Purkinje cell (primary cell): ENCODE results near the gene PLA2G4B. TPM values are rescaled to one million over a fixed set of nuclear protein-coding genes. Genes with fewer than 3 reads are reported as not detected.

Experiments
- polyA plus RNA-seq: library from polyadenylated mRNA; unstranded; fragments of >200 nt; fragmentation: Nextera tagmentation; gene quantifications from 2 replicates; pipeline ENCODE4 v1.2.1, GENCODE V29; 2014

Gene PLA2G4B
- 2.1 TPM in 1 of 2 replicates, not detected in the other for polyA plus RNA-seq

DNA sequence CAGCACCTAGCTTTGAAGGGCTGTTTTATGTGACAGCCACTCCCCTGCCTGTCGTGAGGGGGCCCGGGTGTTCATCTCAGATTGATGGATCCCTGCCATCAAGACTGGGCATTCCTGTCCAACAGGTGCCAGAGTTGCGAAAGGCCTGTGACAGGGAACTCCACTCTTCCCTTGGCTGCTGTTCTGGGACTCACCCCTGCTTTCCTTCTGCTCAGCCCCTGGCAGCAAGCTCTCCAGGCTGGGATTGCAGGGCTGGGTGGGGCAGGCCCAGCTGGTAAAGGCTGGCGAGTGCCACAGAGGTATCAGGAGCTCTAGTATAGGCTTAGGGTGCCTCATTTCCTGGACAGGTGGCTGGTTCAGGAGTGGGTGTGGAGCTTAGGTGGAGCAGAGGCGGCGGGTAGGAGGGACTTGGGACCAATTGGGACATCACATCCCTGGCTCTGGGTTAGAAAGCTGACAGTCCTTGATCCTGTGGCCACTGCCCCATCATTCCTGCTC is at the start of gene PLA2G4B:
PLA2G4B (plus strand) TSS at position 448 of the 498 bp plus-strand sequence. CDS start 67 bp downstream, outside the sequence.

GRCh38 chr15:41827880-41828806 is 10.5 kb upstream of the PLA2G4B start, which contains the start of gene JMJD7:
Gene JMJD7 (plus strand): TSS chr15:41828092. CDS start chr15:41828125, 33 bp downstream.

GRCh38 chr15:41893422-41894250 is 55.0 kb downstream of the PLA2G4B start, which contains the start of gene SPTBN5:
Gene SPTBN5 (minus strand): TSS chr15:41894053. CDS start chr15:41893497, 556 bp downstream.

Other genes starting within 250 kb of the PLA2G4B start
- 6.9 and 8.6 TPM in 2 replicates for gene MGA, start 178.4 kb upstream of the PLA2G4B start, polyA plus RNA-seq
- 0.05 and 0.29 TPM in 2 replicates for gene MAPKBP1, start 64.4 kb upstream of the PLA2G4B start, polyA plus RNA-seq
- gene JMJD7, start 10.8 kb upstream of the PLA2G4B start, polyA plus RNA-seq: 6.6 and 12.8 TPM in 2 replicates
- 0.79 and 1.4 TPM in 2 replicates for gene SPTBN5, start 55.2 kb downstream of the PLA2G4B start, polyA plus RNA-seq
- gene EHD4, start 133.7 kb downstream of the PLA2G4B start, polyA plus RNA-seq: 5.6 and 7.1 TPM in 2 replicates
- gene PLA2G4E, start 182.2 kb downstream of the PLA2G4B start, polyA plus RNA-seq: 0.07 and 0.13 TPM in 2 replicates